Psoas muscle (tissue), 8 donors: Measurements from ENCODE around the gene POU3F2. TPM values are rescaled to one million over a fixed set of nuclear protein-coding genes. Genes with fewer than 3 reads are reported as not detected.

Experiments
- ATAC-seq, 4 donors: fragments of 200-7000 bp; cut with Tn5 transposase; one replicate each; pipeline ENCODE4 v1.9.1; 2020; ENCODE audit warnings: moderate library complexity in 3 of 4, mild to moderate bottlenecking in 2 of 4
- DNase-seq, 2 donors: peaks; one replicate each; pipeline ENCODE4 v3.0.0-alpha.2; 2020
- H3K27ac ChIP-seq: fragments of 200-600 bp; one replicate; pipeline ENCODE4 v1.8.0; 2022
- H3K27me3 ChIP-seq, 3 donors: fragments of 200-600 bp in 1 of 3; one replicate each; pipeline versions ENCODE4 v1.6.1 to v1.8.0; 2013 to 2022; ENCODE audit warnings: low read length in 2 of 3, mild to moderate bottlenecking in 2 of 3, moderate library complexity in 1 of 3; ENCODE audit not compliant: insufficient read depth in 3 of 3
- H3K36me3 ChIP-seq, 2 donors: fragments of 200-600 bp in 1 of 2; one replicate each; pipeline versions ENCODE4 v1.6.1 to v1.8.0; 2013 to 2022; ENCODE audit warnings: low read depth in 1 of 2, mild to moderate bottlenecking in 1 of 2, moderate library complexity in 1 of 2; ENCODE audit not compliant: insufficient read depth in 1 of 2
- H3K4me1 ChIP-seq: fragments of 200-600 bp; one replicate; pipeline ENCODE4 v1.8.0; 2022
- H3K4me3 ChIP-seq: fragments of 200-600 bp; one replicate; pipeline ENCODE4 v1.8.0; 2022; ENCODE audit warnings: mild to moderate bottlenecking
- H3K9me3 ChIP-seq: fragments of 200-600 bp; one replicate; pipeline ENCODE4 v1.8.0; 2022
- CTCF ChIP-seq: fragments of 200-600 bp; IDR thresholded peaks from one replicate; pipeline ENCODE4 v1.8.0; 2022; ENCODE audit warnings: antibody characterized with exemption
- WGBS, 3 donors: extraction: QIAGEN DNeasy Blood & Tissue Kit; methylation state at CpG; one replicate each; pipeline versions ENCODE4 v1.1.6 to v1.1.7; 2013; 5-methylcytosine and 5-hydroxymethylcytosine counted together
- intact Hi-C, 2 donors: fragments of 100-400 bp; cut with DNase I; formaldehyde crosslinking; loops; one replicate each; pipeline versions ENCODE4 v1.11.0 to v1.14.2; 2022
- polyA plus RNA-seq, 3 donors: library from polyadenylated mRNA; stranded (reverse); fragments of 200-250 nt; gene quantifications; one replicate each; pipeline ENCODE4 v1.2.3, GENCODE V29; 2013
- total RNA-seq, 4 donors: library from RNA; stranded (reverse); fragmentation: NEBNext Ultra II Directional in 2 of 4; extraction: Animal tissue kit (Norgen Biotek cat#: 25700) in 2 of 4; gene quantifications; one replicate each; pipeline versions ENCODE4 v1.2.1 to v1.2.4, GENCODE V29; 2021 to 2023
- donor health status: healthy with polysubstance abuse.
- donor health status: DM: no; HTN: no; CAD: no; lungs with moderate emphysema.
- donor health status: Bipolar disorder and iron deficiency.
- donor health status: healthy.
- donor health status: DM: yes; HTN: yes; CAD: no.
- donor health status: DM: no; HTN: no; CAD: no.
- donor health status: DM: no; HTN: no; CAD: no.
- donor health status: DM: yes; HTN: yes; CAD: no.

The POU3F2 gene
- total and polyA plus RNA-seq, 7 donors: 0.01 TPM; not detected in 6

- Histone ChIP-seq H3K4me3 (peak overlapping the region; percentile 44), H3K27me3 (peaks cover 3 to 99% (median 35%) of the 10 kb centered on the region in 3 donors), H3K9me3 (no peaks in the 10 kb centered on the region), H3K4me1 (peaks cover 5% of the 10 kb centered on the region), H3K36me3 (no peaks in the 10 kb centered on the region), H3K27ac (no peak overlapping the region)
- TF ChIP-seq CTCF: peak; percentile 77
- ATAC-seq (peak; percentile 66 to 83 (median 76)), DNase-seq (peak; percentile 62 to 79)
- intact Hi-C loops: loop anchor here in 1 of 2 donors (5.0 to 10.0 kb wide), 2 partner anchors 279 to 1348 kb away; no protein-coding TSS in a partner anchor
- WGBS, 3 donors: 1 to 2% (median 2%) methylated on average over 42 to 50 of the region's 50 CpGs
Observed at GRCh38 chr6:98845211-98846020, 11.0 kb downstream of the POU3F2 start.

DNA sequence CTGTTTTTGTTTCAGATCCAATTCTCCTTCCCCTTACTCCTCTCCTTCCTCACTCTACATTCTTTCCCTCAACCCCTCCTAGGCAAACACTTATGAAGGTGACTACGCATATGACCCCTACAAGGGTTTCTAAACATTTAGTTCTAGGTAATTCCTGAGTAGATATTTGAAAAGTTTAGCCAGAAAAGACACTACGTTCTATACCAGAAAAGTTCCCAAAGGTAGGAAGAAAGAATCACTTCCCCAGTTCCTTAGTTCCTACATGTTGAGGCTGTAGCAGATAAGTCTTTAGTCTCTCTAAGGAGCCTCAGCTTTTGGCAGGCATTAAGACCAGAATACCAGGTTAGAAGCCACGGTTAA, 11.6 kb downstream of the POU3F2 start:
- intact Hi-C loops: loop anchor here in 1 of 2 donors (5.0 to 10.0 kb wide), 2 partner anchors 279 to 1349 kb away; no protein-coding TSS in a partner anchor
- H3K36me3 ChIP-seq: no peaks in the 10 kb centered on the region
- no peak for TF ChIP-seq CTCF
- H3K9me3 ChIP-seq: no peaks in the 10 kb centered on the region
- H3K27me3 ChIP-seq: peaks cover 3 to 96% (median 33%) of the 10 kb centered on the region in 3 donors
- H3K4me1 ChIP-seq: peaks cover 5% of the 10 kb centered on the region
- no peak overlapping the region for H3K4me3 ChIP-seq
- H3K27ac ChIP-seq: no peak overlapping the region
- ATAC-seq (no peak), DNase-seq (no peak)
- whole genome bisulfite sequencing, 3 donors: 50 to 55% (median 54%) methylated on average over 3 of the region's 3 CpGs

DNA sequence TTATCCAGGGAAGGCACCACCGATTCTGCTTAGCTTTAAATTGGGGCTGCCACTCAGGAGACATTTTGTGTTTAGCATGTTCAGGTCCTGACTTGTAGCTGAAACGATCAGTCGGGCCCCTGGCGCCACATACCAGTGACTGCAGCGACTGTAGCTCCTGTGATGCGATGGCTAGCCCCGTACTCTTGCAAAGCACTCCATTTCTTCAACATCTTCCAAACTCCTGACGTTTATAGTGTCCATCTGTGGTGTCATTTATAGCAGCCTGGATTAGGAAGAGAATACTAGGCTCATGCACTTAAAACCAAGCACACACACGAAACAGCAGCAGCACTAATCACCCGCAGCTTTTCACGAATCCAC, 13.0 kb downstream of the POU3F2 start:
- WGBS, 3 donors: 35 to 48% (median 46%) methylated on average over 11 of the region's 11 CpGs
- intact Hi-C loops: loop anchor here in 1 of 2 donors (5.0 to 10.0 kb wide), 2 partner anchors 277 to 1350 kb away; no protein-coding TSS in a partner anchor
- DNase-seq: no peak
- Histone ChIP-seq H3K9me3 (no peaks in the 10 kb centered on the region), H3K4me1 (peaks cover 5% of the 10 kb centered on the region), H3K4me3 (no peak overlapping the region), H3K36me3 (no peaks in the 10 kb centered on the region), H3K27ac (no peak overlapping the region), H3K27me3 (peaks cover 3 to 82% (median 31%) of the 10 kb centered on the region in 3 donors)
- no peak for TF ChIP-seq CTCF
- no peak for ATAC-seq

DNA sequence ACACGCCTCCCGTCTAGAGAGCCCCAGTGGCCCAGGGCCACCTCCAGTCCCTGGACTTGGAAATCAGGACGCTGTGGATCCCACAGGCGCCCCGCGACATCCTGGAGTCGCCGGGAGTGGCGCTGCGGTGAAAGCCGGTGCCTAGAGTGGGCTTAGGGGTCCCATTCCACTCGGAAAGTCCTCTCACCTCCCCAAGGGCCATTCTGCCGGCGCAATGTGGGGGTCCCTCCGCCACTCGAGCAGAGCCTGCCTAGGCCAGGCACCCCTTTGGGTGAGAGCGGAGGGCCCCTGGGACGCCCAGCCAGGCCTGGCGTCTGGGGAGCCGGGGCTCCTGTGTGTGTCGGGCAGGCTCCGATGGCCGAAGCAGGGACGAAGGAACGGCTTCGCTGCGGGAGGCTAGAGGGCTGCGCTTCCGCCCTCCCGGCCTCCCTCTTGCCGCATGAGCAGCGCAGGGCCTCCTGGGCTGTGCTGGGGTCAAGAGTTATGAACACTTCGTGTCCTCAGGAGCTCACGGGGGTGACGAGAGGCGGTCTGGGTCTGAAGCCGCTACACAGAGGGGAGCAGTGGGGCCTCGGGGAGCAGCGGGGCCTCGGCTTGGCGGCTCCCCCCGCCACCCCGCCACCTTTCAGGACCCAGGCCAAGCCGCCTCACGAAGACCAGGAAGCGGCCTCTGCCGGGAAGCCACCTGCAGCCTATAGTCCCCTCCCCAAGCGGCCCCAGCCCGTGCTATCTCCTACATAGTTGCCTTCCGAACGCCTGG, 13.6 kb downstream of the POU3F2 start:
- H3K4me3 ChIP-seq: peak overlapping the region; percentile 20
- intact Hi-C loops: loop anchor here in 1 of 2 donors (5.0 to 10.0 kb wide), 2 partner anchors 277 to 1351 kb away; no protein-coding TSS in a partner anchor
- H3K27ac ChIP-seq: no peak overlapping the region
- no peak for TF ChIP-seq CTCF
- no peaks in the 10 kb centered on the region for H3K36me3 ChIP-seq
- ATAC-seq (peak; percentile 25 to 42 (median 37)), DNase-seq (no peak)
- no peaks in the 10 kb centered on the region for H3K9me3 ChIP-seq
- H3K4me1 ChIP-seq: peaks cover 5% of the 10 kb centered on the region
- 8 to 11% (median 10%) methylated on average over 38 to 51 of the region's 51 CpGs for WGBS, 3 donors
- peaks cover 3 to 76% (median 26%) of the 10 kb centered on the region in 3 donors for H3K27me3 ChIP-seq
